ENCODE data around the gene PCYT2. TPM values are rescaled to one million over a fixed set of nuclear protein-coding genes. Genes with fewer than 3 reads are reported as not detected.
A peak's percentile ranks its signal among the peaks of the same experiment; 100 is the strongest.

The PCYT2 gene
- 46.8 and 50.4 TPM in 2 replicates for total RNA-seq (ENCODE audit: low replicate concordance)
- long read RNA-seq, full-length matches to known transcripts, result 2 of 4 reads
- long read RNA-seq, partial matches to known transcripts, result 1 of 4 reads
- long read RNA-seq, other reads (novel, unspliced or antisense), result 1 of 4 reads

DNA sequence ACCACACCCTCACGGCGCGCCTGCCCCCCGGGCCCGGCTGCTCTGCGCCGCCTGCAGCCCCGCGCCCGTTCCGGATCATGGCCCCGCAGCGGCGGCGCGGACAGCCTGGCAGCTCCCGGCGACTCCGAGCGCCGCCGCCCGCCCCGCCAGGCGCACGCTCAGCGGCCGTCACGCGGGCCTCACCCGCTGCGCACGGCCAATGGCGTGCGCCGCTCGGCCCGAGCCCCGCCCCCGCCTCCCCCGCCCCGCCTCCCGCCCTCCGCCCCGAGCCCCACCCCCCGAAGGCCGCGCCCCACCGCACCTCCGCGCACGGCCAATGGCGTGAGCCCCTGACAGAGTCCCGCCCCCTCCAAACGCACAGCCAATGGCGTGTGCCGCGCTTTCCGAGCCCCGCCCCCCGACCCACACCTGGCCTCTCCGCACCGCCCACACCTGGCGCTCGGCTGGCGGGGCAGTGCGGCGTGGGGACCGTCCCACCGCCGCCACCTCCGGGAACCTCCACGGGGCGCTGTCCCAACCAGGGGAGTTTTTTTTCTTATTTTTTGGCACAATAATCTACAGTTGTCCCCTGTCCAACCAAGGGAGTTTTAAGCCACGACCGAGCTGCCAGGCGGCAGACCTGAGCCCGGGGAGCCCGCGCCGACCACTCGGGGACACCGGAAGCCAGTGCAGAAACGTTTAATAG, at the start of gene PCYT2:
Gene PCYT2 (minus strand): TSS at position 123 of the 685 bp plus-strand sequence. CDS start 44 bp downstream, at position 79.
- H3K4me1 Mint-ChIP-seq (ENCODE audit: unreplicated experiment), result peaks cover 5% of the 10 kb centered on the region
- DNase-seq (ENCODE audit: extremely low spot score, unreplicated experiment), result peak; percentile 95
- H3K9me3 Mint-ChIP-seq, result no peaks in the 10 kb centered on the region
- peak within 1 kb of the TSS; percentile 90 for H3K27ac Mint-ChIP-seq
- no peaks in the 10 kb centered on the region for H3K27me3 Mint-ChIP-seq
- TF ChIP-seq, protein P1, sequence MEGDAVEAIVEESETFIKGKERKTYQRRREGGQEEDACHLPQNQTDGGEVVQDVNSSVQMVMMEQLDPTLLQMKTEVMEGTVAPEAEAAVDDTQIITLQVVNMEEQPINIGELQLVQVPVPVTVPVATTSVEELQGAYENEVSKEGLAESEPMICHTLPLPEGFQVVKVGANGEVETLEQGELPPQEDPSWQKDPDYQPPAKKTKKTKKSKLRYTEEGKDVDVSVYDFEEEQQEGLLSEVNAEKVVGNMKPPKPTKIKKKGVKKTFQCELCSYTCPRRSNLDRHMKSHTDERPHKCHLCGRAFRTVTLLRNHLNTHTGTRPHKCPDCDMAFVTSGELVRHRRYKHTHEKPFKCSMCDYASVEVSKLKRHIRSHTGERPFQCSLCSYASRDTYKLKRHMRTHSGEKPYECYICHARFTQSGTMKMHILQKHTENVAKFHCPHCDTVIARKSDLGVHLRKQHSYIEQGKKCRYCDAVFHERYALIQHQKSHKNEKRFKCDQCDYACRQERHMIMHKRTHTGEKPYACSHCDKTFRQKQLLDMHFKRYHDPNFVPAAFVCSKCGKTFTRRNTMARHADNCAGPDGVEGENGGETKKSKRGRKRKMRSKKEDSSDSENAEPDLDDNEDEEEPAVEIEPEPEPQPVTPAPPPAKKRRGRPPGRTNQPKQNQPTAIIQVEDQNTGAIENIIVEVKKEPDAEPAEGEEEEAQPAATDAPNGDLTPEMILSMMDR (conservative IDR thresholded peaks at IDR 0.05), result peak; percentile 29
- H3K36me3 Mint-ChIP-seq, result peaks cover 11% of the 10 kb centered on the region
- peak within 1 kb of the TSS; percentile 93 for H3K4me3 Mint-ChIP-seq

DNA sequence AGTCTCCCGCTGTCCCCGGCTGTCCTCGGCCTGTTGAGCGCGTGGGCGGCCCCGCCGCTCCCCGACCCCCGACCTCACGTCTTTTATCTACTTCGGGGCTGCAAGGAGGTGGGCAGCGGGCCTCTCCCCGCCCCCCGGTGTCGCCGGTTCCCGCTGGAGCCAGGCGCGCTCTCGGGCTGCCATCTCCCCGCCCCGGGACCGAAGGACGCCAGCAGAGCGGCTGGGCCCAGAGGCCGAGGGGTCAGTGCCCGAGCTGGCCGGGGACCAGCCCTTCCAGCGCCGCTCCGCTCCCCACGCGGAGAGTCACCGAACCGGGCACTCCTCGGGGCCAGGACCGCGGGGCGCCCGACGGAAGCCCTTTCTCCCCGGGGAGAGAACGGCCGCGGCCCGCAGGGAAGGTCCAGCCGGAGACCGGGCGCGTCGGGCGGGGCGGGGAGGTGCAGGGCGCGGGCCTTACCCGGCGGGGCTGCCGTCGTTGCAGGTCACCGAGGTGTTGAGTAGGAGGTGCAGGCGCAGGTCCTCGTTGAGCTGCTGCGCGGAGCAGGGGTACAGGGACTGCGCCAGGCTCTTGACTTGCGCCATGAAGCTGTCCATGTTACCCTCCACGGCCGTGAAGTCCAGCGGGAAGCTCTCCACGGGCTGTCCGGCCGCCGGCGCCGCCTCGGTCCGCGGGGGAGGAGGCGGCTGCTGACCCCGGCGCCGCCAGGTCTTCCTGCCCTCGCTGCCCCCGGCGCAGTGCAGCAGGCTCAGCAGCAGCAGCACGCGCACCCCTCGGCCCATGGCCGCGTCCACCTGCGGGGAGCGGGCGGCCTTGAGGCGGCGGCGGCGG, 49.1 kb upstream of the PCYT2 start:
- TF ChIP-seq, protein P1 (conservative IDR thresholded peaks at IDR 0.05), result no peak
- Mint-ChIP-seq H3K9me3 (no peaks in the 10 kb centered on the region), H3K27ac (no peak overlapping the region), H3K27me3 (peaks cover 53% of the 10 kb centered on the region), H3K36me3 (no peaks in the 10 kb centered on the region), H3K4me3 (no peak overlapping the region), H3K4me1 (ENCODE audit: unreplicated experiment) (peaks cover 11% of the 10 kb centered on the region)
- peak; percentile 71 for DNase-seq (ENCODE audit: extremely low spot score, unreplicated experiment)

DNA sequence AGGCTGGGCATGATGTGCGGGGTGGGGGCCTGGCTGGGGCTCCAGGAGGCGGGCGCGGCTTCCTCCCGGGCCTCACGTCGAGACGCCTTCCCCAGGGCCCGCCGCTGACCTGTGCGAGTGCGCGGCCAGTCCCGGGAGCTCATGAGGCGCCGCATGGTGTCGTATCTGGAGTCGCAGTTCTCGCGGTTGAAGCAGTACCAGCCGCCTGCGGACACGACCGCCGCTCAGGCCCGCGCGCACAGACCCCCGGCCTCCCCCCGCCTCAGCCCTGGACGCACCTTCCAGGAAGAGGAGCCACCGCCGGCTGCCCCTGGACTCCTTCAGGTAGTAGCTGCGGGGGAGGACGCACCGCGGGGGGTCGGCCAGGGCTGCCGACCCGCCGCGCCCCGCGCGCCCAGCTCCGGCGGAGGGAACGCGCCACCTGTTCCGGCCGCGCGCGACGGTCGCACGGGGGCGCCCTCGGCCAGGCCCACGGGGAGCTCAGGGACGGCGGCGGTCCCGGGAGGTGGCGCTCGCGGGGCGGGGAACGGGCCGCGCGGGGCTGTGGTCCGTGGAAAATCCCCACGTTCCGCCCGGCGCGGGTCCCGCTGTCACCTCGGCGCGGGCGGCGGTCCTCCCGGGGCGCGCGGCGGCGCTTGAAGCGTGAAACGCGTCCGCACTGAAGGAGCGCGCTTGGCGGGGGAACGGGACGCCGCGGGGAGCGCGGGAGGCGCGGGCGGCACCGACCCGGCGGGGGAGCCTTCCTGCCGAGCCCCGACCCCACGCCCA, 48.3 kb upstream of the PCYT2 start:
- no peak overlapping the region for H3K4me3 Mint-ChIP-seq

DNA sequence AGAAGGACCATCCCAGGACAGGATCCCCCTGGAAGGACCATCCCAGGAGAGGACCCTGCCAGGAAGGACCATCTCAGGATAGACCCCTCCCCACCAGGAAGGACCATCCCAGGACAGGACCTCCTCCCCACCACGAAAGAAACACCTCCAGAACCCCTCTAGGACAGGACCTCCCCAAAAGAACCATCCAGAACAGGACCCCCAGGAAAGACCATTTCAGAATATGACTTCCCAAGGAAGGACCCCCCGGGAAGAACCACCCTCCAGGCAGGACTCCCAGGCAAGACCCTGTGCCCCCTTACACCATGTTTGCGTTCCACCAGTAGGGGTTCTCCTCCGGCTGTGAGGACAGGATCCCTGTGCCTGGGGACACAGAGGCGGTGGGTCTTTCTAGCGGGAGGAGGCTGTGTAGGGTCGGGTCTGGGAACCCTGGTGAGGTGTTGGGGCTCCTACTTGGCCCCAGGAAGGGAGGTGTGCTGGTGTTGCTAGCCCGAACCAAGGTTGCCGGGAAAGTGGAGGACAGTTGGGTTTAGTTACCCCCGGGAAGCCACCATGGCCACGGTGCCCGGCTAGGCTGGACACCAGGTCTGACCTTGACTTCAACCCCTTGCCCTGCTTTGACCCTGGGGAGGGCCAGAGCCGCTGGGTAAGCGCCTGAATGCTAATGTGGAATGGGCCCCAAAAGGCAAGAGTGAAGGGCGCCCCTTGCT, 47.6 kb upstream of the PCYT2 start:
- H3K4me1 Mint-ChIP-seq (ENCODE audit: unreplicated experiment), result peaks cover 3% of the 10 kb centered on the region
- H3K27me3 Mint-ChIP-seq, result peaks cover 38% of the 10 kb centered on the region
- H3K27ac Mint-ChIP-seq, result no peak overlapping the region
- peak overlapping the region; percentile 71 for H3K4me3 Mint-ChIP-seq
- H3K9me3 Mint-ChIP-seq, result no peaks in the 10 kb centered on the region
- TF ChIP-seq, protein P1 (conservative IDR thresholded peaks at IDR 0.05), result no peak
- H3K36me3 Mint-ChIP-seq, result no peaks in the 10 kb centered on the region
- DNase-seq (ENCODE audit: extremely low spot score, unreplicated experiment), result peak; percentile 70

More for the DNA sequence above, 48.3 kb upstream of the PCYT2 start:
- H3K36me3 Mint-ChIP-seq, result no peaks in the 10 kb centered on the region
- TF ChIP-seq, protein P1 (conservative IDR thresholded peaks at IDR 0.05), result peak; percentile 70
- peaks cover 6% of the 10 kb centered on the region for H3K4me1 Mint-ChIP-seq (ENCODE audit: unreplicated experiment)
- no peaks in the 10 kb centered on the region for H3K9me3 Mint-ChIP-seq
- peaks cover 46% of the 10 kb centered on the region for H3K27me3 Mint-ChIP-seq
- H3K27ac Mint-ChIP-seq, result no peak overlapping the region
- DNase-seq (ENCODE audit: extremely low spot score, unreplicated experiment), result peak; percentile 76
